ENCODE measurements around the gene RCAN2. TPM values are rescaled to one million over a fixed set of nuclear protein-coding genes. Genes with fewer than 3 reads are reported as not detected.

Gene RCAN2
- total and polyA plus RNA-seq, 2 donors (not counting 3 experiments of a cell fraction or from before 2014, with no cell fraction given) = 0.07 to 0.33 TPM

DNA sequence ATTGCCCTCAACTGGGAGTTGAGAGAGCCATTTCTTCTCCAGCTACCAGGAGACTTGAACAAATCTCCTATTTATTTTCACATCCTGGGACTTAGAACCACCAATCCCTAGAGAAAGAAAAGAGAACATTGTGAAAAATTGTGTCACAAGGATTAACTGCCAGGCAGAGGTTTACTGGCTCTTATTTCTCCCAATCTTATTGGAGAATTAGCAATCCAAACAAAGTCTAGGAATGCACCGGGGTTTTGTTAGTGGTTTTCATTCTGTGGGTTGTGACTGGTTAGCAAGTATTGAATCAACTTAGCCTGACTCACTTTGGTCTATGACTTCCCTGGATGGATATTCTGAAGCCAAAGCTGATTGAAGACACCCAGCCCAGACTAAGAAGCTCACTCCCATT is 299.3 kb downstream of the RCAN2 start:
- peaks cover 0 to 2% of the 10 kb centered on the region in 2 experiments for H3K27me3 ChIP-seq (ENCODE audit: control insufficient read depth in 2 of 2, insufficient read depth in 2 of 2, low read length in 2 of 2)
- dilution Hi-C loops (cut with MboI; ENCODE audit: extremely low pct_ligation_motif_present, low sequenced_read_pairs) = no loop called here
- no peaks in the 10 kb centered on the region for H3K4me1 ChIP-seq (ENCODE audit: control insufficient read depth, extremely low read depth, insufficient read depth, low read length)
- H3K27ac ChIP-seq (ENCODE audit: insufficient read depth, low read depth, low read length) = no peak overlapping the region
- ChIA-PET POLR2A (no interaction called here), CTCF (interaction anchor here (0.9 kb wide), 1 partner anchor 826 kb away, joined by 3 read pairs; no protein-coding TSS in a partner anchor)
- TF ChIP-seq POLR2A (IDR thresholded peaks at IDR 0.05; ENCODE audit: low read depth, low read length) (no peak), JUN (IDR thresholded peaks at IDR 0.05; ENCODE audit: borderline replicate concordance, insufficient read depth, insufficient read length, low read depth) (no peak), GATA2 (IDR thresholded peaks at IDR 0.05; ENCODE audit: insufficient read depth, insufficient read length, low read depth, low read length) (no peak), FOS (IDR thresholded peaks at IDR 0.05; ENCODE audit: borderline replicate concordance, insufficient read depth, low read length) (no peak)
- TF ChIP-seq, protein P1, sequence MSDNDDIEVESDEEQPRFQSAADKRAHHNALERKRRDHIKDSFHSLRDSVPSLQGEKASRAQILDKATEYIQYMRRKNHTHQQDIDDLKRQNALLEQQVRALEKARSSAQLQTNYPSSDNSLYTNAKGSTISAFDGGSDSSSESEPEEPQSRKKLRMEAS (IDR thresholded peaks at IDR 0.05; ENCODE audit: insufficient read depth, insufficient read length) = no peak
- no TSS peak for BruUV-seq (replicated peaks)
- no peak overlapping the region for H2AFZ ChIP-seq (ENCODE audit: low read depth, low read length)
- H3K9me1 ChIP-seq (replicated peaks; ENCODE audit: control insufficient read depth, extremely low read depth, insufficient read depth, low read length) = no peaks in the 10 kb centered on the region
- H4K20me1 ChIP-seq (replicated peaks; ENCODE audit: control insufficient read depth, extremely low read depth, insufficient read depth, low read length) = no peaks in the 10 kb centered on the region
- FAIRE-seq (no peak), DNase-seq (ENCODE audit: low read depth, low spot score) (no peak)
- no peak overlapping the region for H3K9ac ChIP-seq (replicated peaks; ENCODE audit: extremely low read depth, insufficient read depth, low read length)
- no peaks in the 10 kb centered on the region for H3K9me3 ChIP-seq (replicated peaks; ENCODE audit: control insufficient read depth, insufficient read depth, low read length)
- no peak overlapping the region for H3K4me2 ChIP-seq (ENCODE audit: insufficient read depth, low read length)
- intact Hi-C loops (cut with micrococcal nuclease) = no loop called here
- no peaks in the 10 kb centered on the region for H3K36me3 ChIP-seq (ENCODE audit: control insufficient read depth in 2 of 2, extremely low read depth in 1 of 2, insufficient read depth in 2 of 2, low read length in 2 of 2)
- no peaks in the 10 kb centered on the region for H3K79me2 ChIP-seq (ENCODE audit: control insufficient read depth, insufficient read depth, low read length)
- H3K4me3 ChIP-seq (replicated peaks in 1 of 3; ENCODE audit: insufficient read depth in 1 of 3, low read depth in 1 of 3, low read length in 3 of 3) = no peak overlapping the region

DNA sequence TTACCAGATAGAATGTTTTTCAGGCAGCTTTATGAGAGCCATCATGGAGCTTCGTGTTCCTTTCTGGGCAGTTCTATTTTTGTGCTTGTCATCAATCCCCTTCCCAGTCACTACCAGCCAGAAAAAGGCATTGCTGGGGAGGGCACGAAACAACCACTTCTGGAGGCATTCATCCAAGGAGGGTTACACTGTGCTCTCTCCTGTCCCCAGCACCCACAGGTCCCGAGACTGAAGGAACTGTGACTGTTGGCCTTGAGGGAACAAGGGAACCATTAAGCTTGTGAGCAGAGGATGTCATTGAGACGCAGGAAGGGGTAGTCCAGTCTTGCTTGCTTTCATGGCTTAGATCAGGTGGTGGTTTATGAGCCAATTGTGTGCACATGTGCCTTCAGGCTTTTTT is 300.4 kb downstream of the RCAN2 start:
- ChIA-PET CTCF (interaction anchor here (0.9 kb wide), 1 partner anchor 827 kb away, joined by 3 read pairs; no protein-coding TSS in a partner anchor), POLR2A (no interaction called here)
- no peaks in the 10 kb centered on the region for H3K9me3 ChIP-seq (replicated peaks; ENCODE audit: control insufficient read depth, insufficient read depth, low read length)
- no peaks in the 10 kb centered on the region for H3K79me2 ChIP-seq (ENCODE audit: control insufficient read depth, insufficient read depth, low read length)
- no peak overlapping the region for H2AFZ ChIP-seq (ENCODE audit: low read depth, low read length)
- no peak for DNase-seq (ENCODE audit: low read depth, low spot score)
- dilution Hi-C loops (cut with MboI; ENCODE audit: extremely low pct_ligation_motif_present, low sequenced_read_pairs) (no loop called here), intact Hi-C loops (cut with micrococcal nuclease) (no loop called here)
- FAIRE-seq = no peak
- no peak overlapping the region for H3K4me3 ChIP-seq (replicated peaks in 1 of 3; ENCODE audit: insufficient read depth in 1 of 3, low read depth in 1 of 3, low read length in 3 of 3)
- H3K36me3 ChIP-seq (ENCODE audit: control insufficient read depth in 2 of 2, extremely low read depth in 1 of 2, insufficient read depth in 2 of 2, low read length in 2 of 2) = no peaks in the 10 kb centered on the region
- no peak overlapping the region for H3K27ac ChIP-seq (ENCODE audit: insufficient read depth, low read depth, low read length)
- no peak overlapping the region for H3K9ac ChIP-seq (replicated peaks; ENCODE audit: extremely low read depth, insufficient read depth, low read length)
- TF ChIP-seq FOS (IDR thresholded peaks at IDR 0.05; ENCODE audit: borderline replicate concordance, insufficient read depth, low read length) (no peak), GATA2 (IDR thresholded peaks at IDR 0.05; ENCODE audit: insufficient read depth, insufficient read length, low read depth, low read length) (no peak), POLR2A (IDR thresholded peaks at IDR 0.05; ENCODE audit: low read depth, low read length) (no peak), JUN (IDR thresholded peaks at IDR 0.05; ENCODE audit: borderline replicate concordance, insufficient read depth, insufficient read length, low read depth) (no peak), MYC (IDR thresholded peaks at IDR 0.05; ENCODE audit: low read depth, low read length) (no peak), EZH2 (IDR thresholded peaks at IDR 0.05; ENCODE audit: borderline replicate concordance, low read depth, low read length, severe bottlenecking) (no peak), POLR2AphosphoS5 (IDR thresholded peaks at IDR 0.05; ENCODE audit: insufficient read depth, low read depth, low read length) (no peak)
- TF ChIP-seq, protein P2, sequence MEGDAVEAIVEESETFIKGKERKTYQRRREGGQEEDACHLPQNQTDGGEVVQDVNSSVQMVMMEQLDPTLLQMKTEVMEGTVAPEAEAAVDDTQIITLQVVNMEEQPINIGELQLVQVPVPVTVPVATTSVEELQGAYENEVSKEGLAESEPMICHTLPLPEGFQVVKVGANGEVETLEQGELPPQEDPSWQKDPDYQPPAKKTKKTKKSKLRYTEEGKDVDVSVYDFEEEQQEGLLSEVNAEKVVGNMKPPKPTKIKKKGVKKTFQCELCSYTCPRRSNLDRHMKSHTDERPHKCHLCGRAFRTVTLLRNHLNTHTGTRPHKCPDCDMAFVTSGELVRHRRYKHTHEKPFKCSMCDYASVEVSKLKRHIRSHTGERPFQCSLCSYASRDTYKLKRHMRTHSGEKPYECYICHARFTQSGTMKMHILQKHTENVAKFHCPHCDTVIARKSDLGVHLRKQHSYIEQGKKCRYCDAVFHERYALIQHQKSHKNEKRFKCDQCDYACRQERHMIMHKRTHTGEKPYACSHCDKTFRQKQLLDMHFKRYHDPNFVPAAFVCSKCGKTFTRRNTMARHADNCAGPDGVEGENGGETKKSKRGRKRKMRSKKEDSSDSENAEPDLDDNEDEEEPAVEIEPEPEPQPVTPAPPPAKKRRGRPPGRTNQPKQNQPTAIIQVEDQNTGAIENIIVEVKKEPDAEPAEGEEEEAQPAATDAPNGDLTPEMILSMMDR (IDR thresholded peaks at IDR 0.05; ENCODE audit: extremely low read depth in 1 of 2, insufficient read depth in 1 of 2, low read depth in 1 of 2, low read length in 2 of 2) = no peak
- H3K4me1 ChIP-seq (ENCODE audit: control insufficient read depth, extremely low read depth, insufficient read depth, low read length) = no peaks in the 10 kb centered on the region
- no peak overlapping the region for H3K4me2 ChIP-seq (ENCODE audit: insufficient read depth, low read length)
- no peaks in the 10 kb centered on the region for H4K20me1 ChIP-seq (replicated peaks; ENCODE audit: control insufficient read depth, extremely low read depth, insufficient read depth, low read length)
- peaks cover 0 to 2% of the 10 kb centered on the region in 2 experiments for H3K27me3 ChIP-seq (ENCODE audit: control insufficient read depth in 2 of 2, insufficient read depth in 2 of 2, low read length in 2 of 2)
- H3K9me1 ChIP-seq (replicated peaks; ENCODE audit: control insufficient read depth, extremely low read depth, insufficient read depth, low read length) = no peaks in the 10 kb centered on the region
- no TSS peak for BruUV-seq (replicated peaks)
